Testis (tissue), 2 donors: ENCODE data around the gene SEC62.

Source experiments
- CTCF ChIP-seq, 3 experiments: fragments of 450-650 bp in 2 of 3; fragments of 200-600 bp in 1 of 3; sonication (generic) in 1 of 3; IDR thresholded peaks; one replicate each; pipeline ENCODE4 v1.5.1; 2016 to 2019; ENCODE audit warnings: antibody characterized with exemption in 3 of 3, mild to moderate bottlenecking in 2 of 3, moderate library complexity in 1 of 3
- POLR2A ChIP-seq: fragments of 450-650 bp; IDR thresholded peaks from one replicate; pipeline ENCODE4 v1.6.1; 2017; ENCODE audit warnings: antibody characterized with exemption, mild to moderate bottlenecking, moderate library complexity

GRCh38 chr3:169948559-169949448 is 17.8 kb upstream of the SEC62 start:
- TF ChIP-seq CTCF (IDR thresholded peaks at IDR 0.05) (no peak), POLR2A (no peak)
